GM12891 (cell line): ENCODE measurements around the gene RGS9.

Source experiments
- POLR2A ChIP-seq: IDR thresholded peaks from 2 replicates; pipeline ENCODE4 v1.6.1; 2011; ENCODE audit warnings: low read depth, low read length, control low read depth
- POLR2AphosphoS5 ChIP-seq: IDR thresholded peaks from 2 replicates; pipeline ENCODE4 v1.6.1; 2011; ENCODE audit warnings: low read depth, low read length, control low read depth
- SPI1 ChIP-seq: IDR thresholded peaks from 2 replicates; pipeline ENCODE4 v1.6.1; 2011; ENCODE audit warnings: low read depth, low read length, control low read depth
- TAF1 ChIP-seq: IDR thresholded peaks from 2 replicates; pipeline ENCODE4 v1.6.1; 2011; ENCODE audit warnings: low read depth, low read length, control low read depth

DNA sequence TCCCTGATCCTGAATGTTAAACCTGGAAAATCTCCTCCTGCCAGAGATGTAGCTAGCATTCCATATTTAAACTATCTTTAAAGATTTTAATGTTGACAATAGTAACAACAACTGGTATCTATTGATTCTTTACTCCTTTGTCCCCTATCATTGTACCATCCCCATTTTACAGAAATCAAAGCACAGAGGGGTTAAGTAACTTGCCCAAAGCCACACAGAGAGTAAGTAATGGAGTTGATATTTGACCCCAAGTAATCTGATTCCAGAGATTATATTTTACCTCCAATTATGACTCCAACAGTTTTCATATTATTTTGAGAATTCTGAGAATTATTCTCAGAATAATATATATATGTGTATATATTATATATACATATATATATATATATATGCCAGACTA is 37.7 kb upstream of the RGS9 start:
- TF ChIP-seq TAF1 = no peak
- no peak for TF ChIP-seq POLR2A
- no peak for TF ChIP-seq POLR2AphosphoS5
- TF ChIP-seq SPI1 = no peak
